Endothelial cell of umbilical vein (primary cell): ENCODE measurements around the gene BORCS5. TPM values are rescaled to one million over a fixed set of nuclear protein-coding genes. Genes with fewer than 3 reads are reported as not detected.

Experiments used
- BruUV-seq: library from RNA; stranded (reverse); fragments of 400-500 nt; replicated peaks from 2 replicates; lab custom pipeline; 2021; lab: Mats Ljungman, UMichigan
- CTCF ChIA-PET: fragments of 300-600, 350-600 bp; sonication (Branson Sonifier 250); formaldehyde crosslinking; loops from one replicate; lab custom pipeline; 2021; ENCODE audit warnings: antibody characterized with exemption, inconsistent platforms; lab: Charles Lee
- POLR2A ChIA-PET: fragments of 300-600, 350-600 bp; sonication (Branson Sonifier 250); formaldehyde crosslinking; loops from one replicate; lab custom pipeline; 2021; ENCODE audit warnings: antibody characterized with exemption, inconsistent platforms; lab: Charles Lee
- DNase-seq: peaks from one replicate; pipeline ENCODE4 v3.0.0-alpha.2; 2011; ENCODE audit warnings: low read depth, low spot score
- FAIRE-seq: peaks from 2 replicates; lab custom pipeline; 2011; peaks lifted over from hg19 to GRCh38; lab: Jason Lieb, UNC
- H2AFZ ChIP-seq: 2 replicates; pipeline ENCODE4 v1.6.0; 2012; ENCODE audit warnings: low read depth, low read length, control low read depth, inconsistent platforms
- H3K27ac ChIP-seq: 2 replicates; pipeline ENCODE4 v1.5.1; 2011; ENCODE audit warnings: low read depth, mild to moderate bottlenecking, control low read depth, low read length, moderate library complexity; ENCODE audit not compliant: insufficient read depth
- H3K27me3 ChIP-seq, 2 experiments: 2 replicates each; pipeline versions ENCODE4 v1.6.0 to v1.6.1; 2011; ENCODE audit warnings: low read length in 2 of 2, mixed read lengths in 1 of 2; ENCODE audit not compliant: control insufficient read depth in 2 of 2, insufficient read depth in 2 of 2
- H3K36me3 ChIP-seq, 2 experiments: 2 replicates in 1 of 2; 3 replicates in 1 of 2; pipeline ENCODE4 v1.5.1; 2011; ENCODE audit warnings: low read length in 2 of 2, mild to moderate bottlenecking in 1 of 2, moderate library complexity in 1 of 2; ENCODE audit not compliant: control insufficient read depth in 2 of 2, insufficient read depth in 2 of 2; ENCODE audit errors: extremely low read depth in 1 of 2
- H3K4me1 ChIP-seq: 3 replicates; pipeline ENCODE4 v1.5.1; 2011; ENCODE audit warnings: mild to moderate bottlenecking, low read length; ENCODE audit not compliant: control insufficient read depth, insufficient read depth; ENCODE audit errors: extremely low read depth
- H3K4me2 ChIP-seq: 2 replicates; pipeline ENCODE4 v1.6.1; 2011; ENCODE audit warnings: low read length, control low read depth, mixed read lengths; ENCODE audit not compliant: insufficient read depth
- H3K4me3 ChIP-seq, 3 experiments: fragments of 200-600 bp in 1 of 3; sonication (generic), shearing (Covaris generic) in 1 of 3; replicated peaks in 1 of 3; 2 replicates each; pipeline ENCODE4 v1.5.1; 2011 to 2016; ENCODE audit warnings: control low read depth in 3 of 3, low read length in 3 of 3, mild to moderate bottlenecking in 2 of 3, inconsistent platforms in 1 of 3, low read depth in 1 of 3, moderate library complexity in 1 of 3; ENCODE audit not compliant: insufficient read depth in 1 of 3
- H3K79me2 ChIP-seq: 2 replicates; pipeline ENCODE4 v1.6.0; 2012; ENCODE audit warnings: low read length, inconsistent platforms; ENCODE audit not compliant: control insufficient read depth, insufficient read depth
- H3K9ac ChIP-seq: replicated peaks from 2 replicates; pipeline ENCODE3; 2011; ENCODE audit warnings: low read length, control low read depth; ENCODE audit not compliant: insufficient read depth; ENCODE audit errors: extremely low read depth
- H3K9me1 ChIP-seq: replicated peaks from 3 replicates; pipeline ENCODE4 v1.6.0; 2011; ENCODE audit warnings: mild to moderate bottlenecking, low read length; ENCODE audit not compliant: control insufficient read depth, insufficient read depth; ENCODE audit errors: extremely low read depth
- H3K9me3 ChIP-seq: replicated peaks from 2 replicates; pipeline ENCODE4 v1.5.1; 2012; ENCODE audit warnings: low read length, inconsistent platforms; ENCODE audit not compliant: control insufficient read depth, insufficient read depth
- H4K20me1 ChIP-seq: replicated peaks from 2 replicates; pipeline ENCODE3; 2011; ENCODE audit warnings: mild to moderate bottlenecking, low read length; ENCODE audit not compliant: control insufficient read depth, insufficient read depth; ENCODE audit errors: extremely low read depth
- EZH2 ChIP-seq: IDR thresholded peaks from 2 replicates; pipeline ENCODE4 v1.6.1; 2012; ENCODE audit warnings: borderline replicate concordance, low read depth, mild to moderate bottlenecking, moderate library complexity, low read length, inconsistent platforms; ENCODE audit not compliant: severe bottlenecking
- FOS ChIP-seq: IDR thresholded peaks from 2 replicates; pipeline ENCODE4 v1.6.1; 2011; ENCODE audit warnings: mild to moderate bottlenecking, low read length, moderate library complexity, borderline replicate concordance; ENCODE audit not compliant: insufficient read depth
- GATA2 ChIP-seq: IDR thresholded peaks from 2 replicates; pipeline ENCODE4 v1.7.0; 2011; ENCODE audit warnings: low read depth, mild to moderate bottlenecking, moderate library complexity, mixed read lengths, low read length; ENCODE audit not compliant: insufficient read length, insufficient read depth
- JUN ChIP-seq: IDR thresholded peaks from 2 replicates; pipeline ENCODE4 v1.6.1; 2011; ENCODE audit warnings: borderline replicate concordance, low read depth; ENCODE audit not compliant: insufficient read length, insufficient read depth
- MYC ChIP-seq: IDR thresholded peaks from one replicate; pipeline ENCODE4 v1.6.1; 2011; ENCODE audit warnings: mild to moderate bottlenecking, low read depth, low read length
- POLR2A ChIP-seq: IDR thresholded peaks from 2 replicates; pipeline ENCODE4 v1.6.1; 2012; ENCODE audit warnings: low read depth, mild to moderate bottlenecking, control low read depth, low read length
- POLR2AphosphoS5 ChIP-seq: IDR thresholded peaks from 2 replicates; pipeline ENCODE4 v1.6.1; 2012; ENCODE audit warnings: low read depth, mild to moderate bottlenecking, control low read depth, low read length, moderate library complexity; ENCODE audit not compliant: insufficient read depth
- dilution Hi-C: fragments of 300-500 bp; cut with MboI; formaldehyde crosslinking; loops from one replicate; pipeline ENCODE4 v1.15.0; 2019; ENCODE audit warnings: low sequenced_read_pairs; ENCODE audit not compliant: extremely low pct_ligation_motif_present
- intact Hi-C: fragments of 100-400 bp; cut with micrococcal nuclease; formaldehyde crosslinking; loops from one replicate; pipeline ENCODE4 v1.10.0; 2022
- polyA plus RNA-seq, 4 experiments: library from polyadenylated mRNA; depleted of rRNA in 3 of 4; stranded (reverse) in 3 of 4; unstranded in 1 of 4; fragments of >200 nt; gene quantifications; 2 replicates each; pipeline versions ENCODE4 v1.2.1 to v1.2.3, GENCODE V29; 2011 to 2012; ENCODE audit warnings: missing spikeins in 1 of 4
- total RNA-seq: library from RNA; stranded (reverse); gene quantifications from 2 replicates; pipeline ENCODE4 v1.2.3, GENCODE V29; 2021
- TF ChIP-seq, protein P1 (sequence below), 2 donors: IDR thresholded peaks; 1 replicate in 1 of 2; 2 replicates in 1 of 2; pipeline ENCODE4 v1.5.1; 2011; ENCODE audit warnings: low read length in 2 of 2, mild to moderate bottlenecking in 2 of 2, moderate library complexity in 2 of 2, control low read depth in 1 of 2, inconsistent platforms in 1 of 2, low read depth in 1 of 2; ENCODE audit not compliant: insufficient read depth in 1 of 2; ENCODE audit errors: extremely low read depth in 1 of 2

The BORCS5 gene
- total and polyA plus RNA-seq, 2 donors (not counting 3 experiments of a cell fraction or from before 2014, with no cell fraction given): 8.3 to 10.5 TPM

- Histone ChIP-seq H3K27ac (no peak overlapping the region), H3K36me3 (no peaks in the 10 kb centered on the region), H3K9me3 (no peaks in the 10 kb centered on the region), H4K20me1 (no peaks in the 10 kb centered on the region), H3K4me3 (no peak overlapping the region), H3K9ac (no peak overlapping the region), H3K9me1 (no peaks in the 10 kb centered on the region), H3K27me3 (no peaks in the 10 kb centered on the region), H3K79me2 (no peaks in the 10 kb centered on the region), H2AFZ (no peak overlapping the region), H3K4me1 (peaks cover 6% of the 10 kb centered on the region), H3K4me2 (no peak overlapping the region)
- ChIA-PET POLR2A (no interaction called here), CTCF (interaction anchor here (1.0 to 3.1 kb wide), 5 partner anchors 8 to 352 kb away, joined by 3 to 11 read pairs (median 4); partner anchors contain the start of genes BORCS5 and DUSP16)
- intact Hi-C loops: no loop called here
- dilution Hi-C loops: no loop called here
- DNase-seq: no peak
- FAIRE-seq: no peak
- TF ChIP-seq EZH2: no peak
- TF ChIP-seq POLR2AphosphoS5: no peak
- no peak for TF ChIP-seq POLR2A
- TF ChIP-seq FOS: no peak
- no peak for TF ChIP-seq GATA2
- no TSS peak for BruUV-seq
These were observed 27.9 kb downstream of the BORCS5 start for GRCh38 chr12:12384571-12385340.

DNA sequence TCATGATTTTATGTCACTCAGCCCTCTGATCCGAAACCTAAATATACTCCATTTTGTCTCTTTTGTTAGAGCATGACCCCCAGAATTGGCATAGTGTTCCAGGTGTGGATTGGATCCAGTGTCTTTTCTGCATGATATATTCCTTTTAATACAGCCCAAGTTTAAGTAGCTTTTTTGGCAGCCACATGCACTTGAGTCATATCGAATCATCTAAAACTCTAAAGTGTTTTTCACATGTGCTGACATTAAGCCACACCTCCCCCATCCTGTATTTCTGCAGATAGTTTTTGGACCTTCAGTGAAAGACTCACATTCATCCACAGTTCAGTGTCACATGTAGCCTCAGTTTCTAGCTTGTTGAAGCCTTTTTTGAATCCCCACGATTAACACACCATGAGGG is 30.6 kb downstream of the BORCS5 start:
- ChIA-PET POLR2A (no interaction called here), CTCF (interaction anchor here (0.6 to 1.3 kb wide), 5 partner anchors 10 to 350 kb away, joined by 3 to 4 read pairs (median 3); no protein-coding TSS in a partner anchor)
- BruUV-seq: no TSS peak
- Histone ChIP-seq H3K4me3 (no peak overlapping the region), H2AFZ (peak overlapping the region; percentile 82), H3K9me1 (no peaks in the 10 kb centered on the region), H3K9me3 (no peaks in the 10 kb centered on the region), H3K4me1 (peaks cover 6% of the 10 kb centered on the region), H3K4me2 (no peak overlapping the region), H3K36me3 (no peaks in the 10 kb centered on the region), H3K27ac (no peak overlapping the region), H3K27me3 (no peaks in the 10 kb centered on the region), H3K79me2 (no peaks in the 10 kb centered on the region), H3K9ac (no peak overlapping the region), H4K20me1 (no peaks in the 10 kb centered on the region)
- FAIRE-seq (peak; percentile 8), DNase-seq (peak; percentile 64)
- TF ChIP-seq POLR2A (no peak), MYC (no peak), POLR2AphosphoS5 (no peak), FOS (peak; percentile 43), JUN (no peak)
- TF ChIP-seq, protein P1, sequence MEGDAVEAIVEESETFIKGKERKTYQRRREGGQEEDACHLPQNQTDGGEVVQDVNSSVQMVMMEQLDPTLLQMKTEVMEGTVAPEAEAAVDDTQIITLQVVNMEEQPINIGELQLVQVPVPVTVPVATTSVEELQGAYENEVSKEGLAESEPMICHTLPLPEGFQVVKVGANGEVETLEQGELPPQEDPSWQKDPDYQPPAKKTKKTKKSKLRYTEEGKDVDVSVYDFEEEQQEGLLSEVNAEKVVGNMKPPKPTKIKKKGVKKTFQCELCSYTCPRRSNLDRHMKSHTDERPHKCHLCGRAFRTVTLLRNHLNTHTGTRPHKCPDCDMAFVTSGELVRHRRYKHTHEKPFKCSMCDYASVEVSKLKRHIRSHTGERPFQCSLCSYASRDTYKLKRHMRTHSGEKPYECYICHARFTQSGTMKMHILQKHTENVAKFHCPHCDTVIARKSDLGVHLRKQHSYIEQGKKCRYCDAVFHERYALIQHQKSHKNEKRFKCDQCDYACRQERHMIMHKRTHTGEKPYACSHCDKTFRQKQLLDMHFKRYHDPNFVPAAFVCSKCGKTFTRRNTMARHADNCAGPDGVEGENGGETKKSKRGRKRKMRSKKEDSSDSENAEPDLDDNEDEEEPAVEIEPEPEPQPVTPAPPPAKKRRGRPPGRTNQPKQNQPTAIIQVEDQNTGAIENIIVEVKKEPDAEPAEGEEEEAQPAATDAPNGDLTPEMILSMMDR (IDR thresholded peaks at IDR 0.05; ENCODE audit: extremely low read depth in 1 of 2, insufficient read depth in 1 of 2, low read depth in 1 of 2, low read length in 2 of 2): no peak
- intact Hi-C loops: no loop called here
- dilution Hi-C loops: no loop called here
